PFSK-1 (cell line): ENCODE data around the gene RAB3GAP1.

Experiments
- POLR2AphosphoS5 ChIP-seq: IDR thresholded peaks from 2 replicates; pipeline ENCODE4 v1.6.1; 2012; ENCODE audit warnings: low read depth, mild to moderate bottlenecking, control low read depth, low read length, moderate library complexity
- REST ChIP-seq, 2 experiments: IDR thresholded peaks; 2 replicates each; pipeline versions ENCODE4 v1.6.1 to v1.8.0; 2011 to 2012; ENCODE audit warnings: low read depth in 2 of 2, low read length in 2 of 2, control low read depth in 1 of 2, inconsistent platforms in 1 of 2, mild to moderate bottlenecking in 1 of 2, moderate library complexity in 1 of 2; ENCODE audit not compliant: insufficient read depth in 1 of 2
- TAF1 ChIP-seq: IDR thresholded peaks from 2 replicates; pipeline ENCODE4 v1.6.1; 2012; ENCODE audit warnings: low read length, control low read depth, borderline replicate concordance; ENCODE audit not compliant: insufficient read depth

DNA sequence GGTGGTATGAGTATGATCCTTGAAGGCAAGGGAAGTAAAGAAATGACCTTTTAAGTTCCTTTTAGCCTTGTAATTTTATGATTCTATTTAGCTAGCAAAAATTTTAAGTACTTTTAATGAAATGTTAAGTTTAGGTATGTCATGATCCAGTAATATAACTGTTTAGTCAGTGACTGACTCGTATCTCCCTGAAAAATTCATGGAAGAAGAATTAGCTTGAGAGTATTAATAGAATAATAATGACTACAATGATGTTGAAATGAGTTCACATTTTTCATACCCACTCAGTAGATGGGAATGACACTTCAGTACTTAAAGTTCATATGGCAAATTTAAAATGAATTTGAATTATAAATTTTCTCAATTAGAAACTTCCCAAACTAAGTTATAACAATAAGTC lies 14.6 kb downstream of the RAB3GAP1 start:
- TF ChIP-seq TAF1: no peak
- no peak for TF ChIP-seq REST (IDR thresholded peaks at IDR 0.05; ENCODE audit: insufficient read depth in 1 of 2, low read depth in 2 of 2, low read length in 2 of 2)
- no peak for TF ChIP-seq POLR2AphosphoS5
